ENCODE measurements around the gene MPZL1. TPM values are rescaled to one million over a fixed set of nuclear protein-coding genes. Genes with fewer than 3 reads are reported as not detected.

Gene MPZL1
- total and polyA plus RNA-seq, 2 of the 8 experiments (the other 6 are each of a cell fraction or from before 2014, with no cell fraction given), result 37.8 to 120 TPM

DNA sequence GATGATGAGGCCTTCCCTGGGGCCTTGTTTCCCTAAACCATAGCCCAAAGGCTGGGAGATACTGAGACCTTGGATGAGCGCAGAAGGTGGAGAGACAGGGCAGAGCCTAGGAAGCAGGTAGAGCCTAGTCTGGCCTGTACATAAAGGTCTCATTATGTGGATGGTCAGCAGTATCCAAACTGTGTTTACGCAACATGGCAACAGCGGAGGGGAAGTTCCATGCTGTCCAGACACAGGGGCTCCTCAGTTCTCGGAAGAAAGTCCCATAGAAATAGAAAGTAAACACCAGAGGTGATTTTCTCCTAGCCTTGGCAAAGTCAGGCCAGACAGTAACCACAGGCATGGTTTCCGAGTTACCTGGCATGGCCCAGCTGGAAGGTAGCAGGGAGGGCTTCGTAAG, 42.1 kb upstream of the MPZL1 start:
- H3K4me3 ChIP-seq (ENCODE audit: extremely low read depth in 1 of 4, insufficient read depth in 2 of 4, low read depth in 3 of 4, low read length in 4 of 4), result no peak overlapping the region
- no peak overlapping the region for H4K91ac ChIP-seq (replicated peaks; ENCODE audit: insufficient read length, low read length)
- FAIRE-seq (no peak), DNase-seq (ENCODE audit: low read depth in 1 of 2, low spot score in 2 of 2) (no peak)
- WGBS, 2 experiments (ENCODE audit: extremely low coverage in 1 of 2, insufficient coverage in 1 of 2, insufficient read length in 1 of 2, insufficient replicate concordance in 2 of 2, low coverage in 1 of 2, low lambda C conversion rate in 2 of 2, missing lambda C conversion rate in 1 of 2), result 95% methylated on average over 6 of the region's 6 CpGs; no CpG with 5 or more reads in 1 of the 2 experiments
- H3K9ac ChIP-seq (replicated peaks in 1 of 4; ENCODE audit: extremely low read depth in 1 of 4, low read depth in 3 of 4, low read length in 3 of 4), result no peak overlapping the region
- no peaks in the 10 kb centered on the region for H3K23me2 ChIP-seq (ENCODE audit: low read depth, low read length)
- no peaks in the 10 kb centered on the region for H3K36me3 ChIP-seq (ENCODE audit: control insufficient read depth in 2 of 4, insufficient read depth in 4 of 4, low read length in 3 of 4)
- H2BK120ac ChIP-seq (replicated peaks; ENCODE audit: low read depth, low read length), result no peak overlapping the region
- H3K27me3 ChIP-seq (replicated peaks in 1 of 4; ENCODE audit: control insufficient read depth in 3 of 4, extremely low read depth in 1 of 4, insufficient read depth in 3 of 4, low read length in 3 of 4), result no peaks in the 10 kb centered on the region; a peak in 1 of 7 replicates
- no peak overlapping the region for H3K56ac ChIP-seq (replicated peaks; ENCODE audit: insufficient read length, low read depth, low read length)
- no peak overlapping the region for H2AFZ ChIP-seq (ENCODE audit: low read length)
- no peak overlapping the region for H2AK5ac ChIP-seq (ENCODE audit: low read depth, low read length)
- H3K23ac ChIP-seq (ENCODE audit: insufficient read length), result no peak overlapping the region
- no peak overlapping the region for H3K18ac ChIP-seq (ENCODE audit: extremely low read depth, low read length)
- no peak overlapping the region for H2BK15ac ChIP-seq (ENCODE audit: low read length)
- ChIA-PET CTCF (ENCODE audit: partially characterized antibody) (interaction anchor here (1.6 kb wide), 1 partner anchor 79 kb away, joined by 3 read pairs; no protein-coding TSS in a partner anchor), POLR2A (ENCODE audit: partially characterized antibody) (no interaction called here)
- no peaks in the 10 kb centered on the region for H3K79me2 ChIP-seq (ENCODE audit: control insufficient read depth in 1 of 2, insufficient read depth in 2 of 2, low read length in 2 of 2)
- no peak overlapping the region for H3K4me2 ChIP-seq (ENCODE audit: insufficient read depth in 1 of 2, low read depth in 2 of 2, low read length in 2 of 2)
- peaks cover 2 to 8% (median 6%) of the 10 kb centered on the region in 4 experiments; a peak in 5 of 7 replicates for H3K4me1 ChIP-seq (replicated peaks in 1 of 4; ENCODE audit: control insufficient read depth in 3 of 4, insufficient read depth in 4 of 4, low read length in 3 of 4)
- no peak overlapping the region for H2BK5ac ChIP-seq (ENCODE audit: low read depth, low read length)
- no peak overlapping the region for H2BK20ac ChIP-seq (ENCODE audit: low read length)
- H4K20me1 ChIP-seq (replicated peaks in 1 of 2; ENCODE audit: control insufficient read depth in 1 of 2, insufficient read depth in 2 of 2, low read length in 2 of 2), result no peaks in the 10 kb centered on the region
- no peaks in the 10 kb centered on the region for H3K9me3 ChIP-seq (ENCODE audit: insufficient read depth in 2 of 2, low read depth in 1 of 2, low read length in 1 of 2)
- no peak overlapping the region for H3K4ac ChIP-seq (replicated peaks; ENCODE audit: insufficient read length, low read depth, low read length)
- no peak overlapping the region for H3K27ac ChIP-seq (ENCODE audit: low read depth, low read length)
- H3K14ac ChIP-seq (ENCODE audit: insufficient read length), result no peak overlapping the region
- H4K5ac ChIP-seq (ENCODE audit: insufficient read length, low read depth, low read length), result no peak overlapping the region
- no peaks in the 10 kb centered on the region for H3K79me1 ChIP-seq (ENCODE audit: low read depth, low read length)
- H2BK12ac ChIP-seq (ENCODE audit: low read depth, low read length), result no peak overlapping the region
- H4K8ac ChIP-seq (ENCODE audit: extremely low read depth, insufficient read depth, low read length), result no peak overlapping the region
- TF ChIP-seq POLR2A (IDR thresholded peaks at IDR 0.05; ENCODE audit: control extremely low read depth in 1 of 2, low read depth in 2 of 2, low read length in 2 of 2) (no peak), POLR2AphosphoS5 (IDR thresholded peaks at IDR 0.05; ENCODE audit: low read depth, low read length) (no peak), SIRT6 (IDR thresholded peaks at IDR 0.05; ENCODE audit: low read length) (no peak), RXRA (IDR thresholded peaks at IDR 0.05; ENCODE audit: insufficient read depth, low read depth, low read length) (no peak), KDM4A (IDR thresholded peaks at IDR 0.05; ENCODE audit: low read depth, low read length, severe bottlenecking) (no peak), JUND (IDR thresholded peaks at IDR 0.05; ENCODE audit: low read length) (no peak), HDAC2 (IDR thresholded peaks at IDR 0.05; ENCODE audit: borderline replicate concordance in 1 of 2, low read depth in 2 of 2, low read length in 2 of 2) (no peak), RAD21 (IDR thresholded peaks at IDR 0.05 in 1 of 2, conservative IDR thresholded peaks at IDR 0.05 in 1 of 2; ENCODE audit: low read depth in 2 of 2, low read length in 2 of 2) (no peak), SP4 (IDR thresholded peaks at IDR 0.05; ENCODE audit: low read length) (no peak), SP2 (IDR thresholded peaks at IDR 0.05; ENCODE audit: low read length) (no peak), CHD1 (IDR thresholded peaks at IDR 0.05; ENCODE audit: low read depth, low read length) (no peak), CREB1 (IDR thresholded peaks at IDR 0.05) (no peak), GTF2F1 (IDR thresholded peaks at IDR 0.05; ENCODE audit: borderline replicate concordance, low read depth, low read length) (no peak)
- TF ChIP-seq, protein P1, sequence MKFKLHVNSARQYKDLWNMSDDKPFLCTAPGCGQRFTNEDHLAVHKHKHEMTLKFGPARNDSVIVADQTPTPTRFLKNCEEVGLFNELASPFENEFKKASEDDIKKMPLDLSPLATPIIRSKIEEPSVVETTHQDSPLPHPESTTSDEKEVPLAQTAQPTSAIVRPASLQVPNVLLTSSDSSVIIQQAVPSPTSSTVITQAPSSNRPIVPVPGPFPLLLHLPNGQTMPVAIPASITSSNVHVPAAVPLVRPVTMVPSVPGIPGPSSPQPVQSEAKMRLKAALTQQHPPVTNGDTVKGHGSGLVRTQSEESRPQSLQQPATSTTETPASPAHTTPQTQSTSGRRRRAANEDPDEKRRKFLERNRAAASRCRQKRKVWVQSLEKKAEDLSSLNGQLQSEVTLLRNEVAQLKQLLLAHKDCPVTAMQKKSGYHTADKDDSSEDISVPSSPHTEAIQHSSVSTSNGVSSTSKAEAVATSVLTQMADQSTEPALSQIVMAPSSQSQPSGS (IDR thresholded peaks at IDR 0.05; ENCODE audit: low read length), result no peak
